GM12892 (cell line): ENCODE measurements around the gene ZCCHC7.

ENCODE experiments used
- POLR2A ChIP-seq: IDR thresholded peaks from 2 replicates; pipeline ENCODE4 v1.6.1; 2011; ENCODE audit warnings: low read depth, low read length, control low read depth
- TAF1 ChIP-seq: IDR thresholded peaks from 2 replicates; pipeline ENCODE4 v1.6.1; 2011; ENCODE audit warnings: low read depth, mild to moderate bottlenecking, control low read depth, low read length, borderline replicate concordance

- TF ChIP-seq TAF1 (no peak), POLR2A (no peak)
These were observed 252.5 kb downstream of the ZCCHC7 start for GRCh38 chr9:37372839-37373238.
